Ishikawa (cell line): ENCODE data around the gene MYOF.

Experiments used
- CEBPB ChIP-seq: IDR thresholded peaks from 2 replicates; pipeline ENCODE4 v1.6.1; 2012
- CREB1 ChIP-seq: IDR thresholded peaks from 2 replicates; pipeline ENCODE4 v1.6.1; 2012; ENCODE audit warnings: low read depth
- EGR1 ChIP-seq: IDR thresholded peaks from 2 replicates; pipeline ENCODE4 v1.6.1; 2012
- EP300 ChIP-seq: IDR thresholded peaks from 2 replicates; pipeline ENCODE4 v1.6.1; 2012; ENCODE audit warnings: borderline replicate concordance
- FOXM1 ChIP-seq: IDR thresholded peaks from 2 replicates; pipeline ENCODE4 v1.6.1; 2012; ENCODE audit warnings: low read depth, borderline replicate concordance
- MAX ChIP-seq: IDR thresholded peaks from 2 replicates; pipeline ENCODE4 v1.6.1; 2012
- NFIC ChIP-seq: IDR thresholded peaks from 2 replicates; pipeline ENCODE4 v1.6.1; 2012
- RAD21 ChIP-seq: IDR thresholded peaks from 2 replicates; pipeline ENCODE4 v1.6.1; 2012; ENCODE audit warnings: low read depth
- REST ChIP-seq: IDR thresholded peaks from 2 replicates; pipeline ENCODE4 v1.6.1; 2012; ENCODE audit warnings: low read depth, mild to moderate bottlenecking
- TAF1 ChIP-seq: IDR thresholded peaks from 2 replicates; pipeline ENCODE4 v1.6.1; 2012; ENCODE audit warnings: low read depth, mild to moderate bottlenecking
- TCF12 ChIP-seq: IDR thresholded peaks from 2 replicates; pipeline ENCODE4 v1.6.1; 2012; ENCODE audit warnings: low read depth
- TEAD4 ChIP-seq: IDR thresholded peaks from 2 replicates; pipeline ENCODE4 v1.6.1; 2012
- USF1 ChIP-seq: IDR thresholded peaks from 2 replicates; pipeline ENCODE4 v1.6.1; 2012
- YY1 ChIP-seq: IDR thresholded peaks from 2 replicates; pipeline ENCODE4 v1.6.1; 2012; ENCODE audit warnings: low read depth

- no peak for TF ChIP-seq EGR1
- no peak for TF ChIP-seq CREB1
- TF ChIP-seq NFIC = no peak
- no peak for TF ChIP-seq RAD21
- no peak for TF ChIP-seq YY1
- no peak for TF ChIP-seq REST
- TF ChIP-seq FOXM1 = no peak
- TF ChIP-seq EP300 = no peak
- no peak for TF ChIP-seq CEBPB
- TF ChIP-seq TCF12 = no peak
- no peak for TF ChIP-seq TAF1
- TF ChIP-seq USF1 = no peak
- no peak for TF ChIP-seq MAX
- no peak for TF ChIP-seq TEAD4
These were observed 34.2 kb downstream of the MYOF start for GRCh38 chr10:93447970-93448369.
